ENCODE measurements around the gene ABHD16B.

GRCh38 chr20:63894358-63895201 is 33.3 kb downstream of the ABHD16B start, which contains the start of gene DNAJC5:
- TF ChIP-seq CTCF (conservative IDR thresholded peaks at IDR 0.05; ENCODE audit: low read depth in 2 of 2), result no peak
- no peak for TF ChIP-seq EZH2phosphoT487 (IDR thresholded peaks at IDR 0.05; ENCODE audit: unreplicated experiment)
- TF ChIP-seq ZNF114 (CRISPR knock-in tag; IDR thresholded peaks at IDR 0.05), result no peak
- no peak for TF ChIP-seq EZH2 (IDR thresholded peaks at IDR 0.05; ENCODE audit: low read depth, unreplicated experiment)
- peak; percentile 64; the same call in 1 of the 2 replicates for TF ChIP-seq POLR2AphosphoS5 (IDR thresholded peaks at IDR 0.05; ENCODE audit: low read depth)
- TF ChIP-seq ETS1 (IDR thresholded peaks at IDR 0.05), result no peak
